HEK293 (cell line): Measurements from ENCODE around the gene TAF11L14.
"Not testable (repeated sequence)": the region's sequence is repeated elsewhere in the genome, so short reads cannot be mapped to it uniquely, and the experiment has no call there.

ENCODE experiments used
- CTCF ChIA-PET: fragments of 350-600 bp; formaldehyde crosslinking; extraction: SDS; loops from one replicate; lab custom pipeline; 2021; ENCODE audit warnings: antibody characterized with exemption; lab: Yijun Ruan, JAX
- POLR2A ChIA-PET: fragments of 300-600 bp; formaldehyde crosslinking; extraction: SDS; loops from one replicate; lab custom pipeline; 2020; ENCODE audit warnings: antibody characterized with exemption, inconsistent platforms; lab: Yijun Ruan, JAX
- H3K27ac ChIP-seq: fragments of 200-500 bp; sonication (Bioruptor generic); 2 replicates; pipeline ENCODE4 v1.5.1; 2014; ENCODE audit warnings: low read depth, low read length, control low read depth, inconsistent platforms; ENCODE audit errors: extremely low read depth
- H3K36me3 ChIP-seq, 2 experiments: fragments of 200-500 bp in 1 of 2; sonication (Bioruptor generic) in 1 of 2; 1 replicate in 1 of 2; 2 replicates in 1 of 2; pipeline ENCODE4 v1.5.1; 2014 to 2017; ENCODE audit warnings: inconsistent platforms in 2 of 2, low read length in 2 of 2; ENCODE audit not compliant: control insufficient read depth in 2 of 2, insufficient read depth in 1 of 2
- H3K4me1 ChIP-seq: fragments of 200-500 bp; sonication (Bioruptor generic); 2 replicates; pipeline ENCODE4 v1.5.1; 2014; ENCODE audit warnings: mild to moderate bottlenecking, low read length, inconsistent platforms; ENCODE audit not compliant: control insufficient read depth, insufficient read depth
- H3K4me3 ChIP-seq: 2 replicates; pipeline ENCODE4 v1.5.1; 2011; ENCODE audit warnings: low read depth, mild to moderate bottlenecking, control low read depth, low read length, moderate library complexity
- H3K9me3 ChIP-seq: fragments of 200-500 bp; sonication (Bioruptor generic); 2 replicates; pipeline ENCODE4 v1.5.1; 2014; ENCODE audit warnings: low read depth, low read length, inconsistent platforms; ENCODE audit not compliant: control insufficient read depth, insufficient read depth
- HOXC10 ChIP-seq: sonication (generic); formaldehyde crosslinking; IDR thresholded peaks from 2 replicates; pipeline ENCODE4 v1.8.1; 2023; ENCODE audit warnings: mild to moderate bottlenecking, missing genetic modification reagents
- IKZF3 ChIP-seq: fragments of 450-650 bp; IDR thresholded peaks from 2 replicates; pipeline ENCODE4 v1.5.0; 2018; ENCODE audit warnings: missing biosample characterization, mild to moderate bottlenecking, missing genetic modification characterization, moderate library complexity
- KLF9 ChIP-seq: fragments of 450-650 bp; formaldehyde crosslinking; IDR thresholded peaks from 2 replicates; pipeline ENCODE4 v1.5.1; 2016; ENCODE audit warnings: missing biosample characterization, missing genetic modification characterization, low read depth
- OVOL3 ChIP-seq: fragments of 450-650 bp; formaldehyde crosslinking; IDR thresholded peaks from 2 replicates; pipeline ENCODE4 v1.5.1; 2016; ENCODE audit warnings: missing biosample characterization, missing genetic modification characterization
- ZBTB7A ChIP-seq: fragments of 450-650 bp; formaldehyde crosslinking; IDR thresholded peaks from 2 replicates; pipeline ENCODE4 v1.5.1; 2016; ENCODE audit warnings: low read depth, missing biosample characterization, missing genetic modification characterization
- ZNF214 ChIP-seq: fragments of 450-650 bp; formaldehyde crosslinking; IDR thresholded peaks from 2 replicates; pipeline ENCODE4 v1.5.1; 2017; ENCODE audit warnings: missing biosample characterization, mild to moderate bottlenecking, missing genetic modification characterization, borderline replicate concordance
- ZNF23 ChIP-seq: fragments of 450-650 bp; formaldehyde crosslinking; IDR thresholded peaks from 2 replicates; pipeline ENCODE4 v1.5.1; 2016; ENCODE audit warnings: missing biosample characterization, missing genetic modification characterization, borderline replicate concordance
- ZNF24 ChIP-seq: fragments of 450-650 bp; formaldehyde crosslinking; IDR thresholded peaks from 2 replicates; pipeline ENCODE4 v1.5.1; 2016; ENCODE audit warnings: missing biosample characterization, missing genetic modification characterization
- ZNF292 ChIP-seq: fragments of 450-650 bp; formaldehyde crosslinking; IDR thresholded peaks from 2 replicates; pipeline ENCODE4 v1.5.1; 2016; ENCODE audit warnings: low read depth, missing biosample characterization, missing genetic modification characterization, borderline replicate concordance
- ZNF423 ChIP-seq: fragments of 450-650 bp; formaldehyde crosslinking; IDR thresholded peaks from 2 replicates; pipeline ENCODE4 v1.5.1; 2016; ENCODE audit warnings: missing biosample characterization, missing genetic modification characterization
- ZNF560 ChIP-seq: fragments of 450-650 bp; formaldehyde crosslinking; IDR thresholded peaks from 2 replicates; pipeline ENCODE4 v1.5.1; 2017; ENCODE audit warnings: missing biosample characterization, missing genetic modification characterization, borderline replicate concordance
- ZNF660 ChIP-seq: fragments of 450-650 bp; IDR thresholded peaks from 2 replicates; pipeline ENCODE4 v1.5.1; 2018; ENCODE audit warnings: missing biosample characterization, mild to moderate bottlenecking, missing genetic modification characterization
- ZNF830 ChIP-seq: fragments of 450-650 bp; IDR thresholded peaks from 2 replicates; pipeline ENCODE4 v1.5.0; 2018; ENCODE audit warnings: missing biosample characterization, missing genetic modification characterization, low read depth, mild to moderate bottlenecking, moderate library complexity
- TF ChIP-seq, protein P1 (sequence below): fragments of 450-650 bp; formaldehyde crosslinking; IDR thresholded peaks from 2 replicates; pipeline ENCODE4 v1.5.1; 2016; ENCODE audit warnings: missing biosample characterization, missing genetic modification characterization
- TF ChIP-seq, protein P2 (sequence below): sonication (generic); formaldehyde crosslinking; IDR thresholded peaks from 2 replicates; pipeline ENCODE4 v1.8.1; 2022; ENCODE audit warnings: mild to moderate bottlenecking, moderate library complexity, missing genetic modification reagents
- TF ChIP-seq, protein P3 (sequence below): fragments of 450-650 bp; formaldehyde crosslinking; IDR thresholded peaks from 2 replicates; pipeline ENCODE4 v1.5.1; 2016; ENCODE audit warnings: missing biosample characterization, missing genetic modification characterization

Gene TAF11L14

DNA sequence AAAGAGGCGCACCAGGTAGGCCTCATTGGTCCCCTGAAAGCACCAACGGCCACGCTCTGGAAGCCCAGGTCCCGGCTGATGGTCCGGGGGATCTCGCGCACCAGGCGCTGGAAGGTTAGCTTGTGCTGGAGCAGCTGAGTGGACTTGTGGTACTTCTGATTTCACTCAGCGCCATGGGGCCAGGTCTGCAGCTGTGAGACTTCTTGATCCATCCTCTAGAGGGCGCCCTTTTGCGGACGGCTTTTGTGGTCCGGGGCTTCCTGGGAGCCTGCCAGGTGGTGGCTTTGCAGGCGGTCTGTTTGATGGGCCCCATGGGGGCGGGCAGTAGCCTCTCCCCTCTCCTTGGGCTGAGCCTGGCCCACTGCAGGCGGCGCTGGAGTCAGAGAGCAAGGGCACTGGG is 13.6 kb upstream of the TAF11L14 start:
- POLR2A ChIA-PET = no interaction called here
- H3K4me1 ChIP-seq = no peaks in the 10 kb centered on the region
- TF ChIP-seq ZNF292 = no peak
- TF ChIP-seq, protein P1, sequence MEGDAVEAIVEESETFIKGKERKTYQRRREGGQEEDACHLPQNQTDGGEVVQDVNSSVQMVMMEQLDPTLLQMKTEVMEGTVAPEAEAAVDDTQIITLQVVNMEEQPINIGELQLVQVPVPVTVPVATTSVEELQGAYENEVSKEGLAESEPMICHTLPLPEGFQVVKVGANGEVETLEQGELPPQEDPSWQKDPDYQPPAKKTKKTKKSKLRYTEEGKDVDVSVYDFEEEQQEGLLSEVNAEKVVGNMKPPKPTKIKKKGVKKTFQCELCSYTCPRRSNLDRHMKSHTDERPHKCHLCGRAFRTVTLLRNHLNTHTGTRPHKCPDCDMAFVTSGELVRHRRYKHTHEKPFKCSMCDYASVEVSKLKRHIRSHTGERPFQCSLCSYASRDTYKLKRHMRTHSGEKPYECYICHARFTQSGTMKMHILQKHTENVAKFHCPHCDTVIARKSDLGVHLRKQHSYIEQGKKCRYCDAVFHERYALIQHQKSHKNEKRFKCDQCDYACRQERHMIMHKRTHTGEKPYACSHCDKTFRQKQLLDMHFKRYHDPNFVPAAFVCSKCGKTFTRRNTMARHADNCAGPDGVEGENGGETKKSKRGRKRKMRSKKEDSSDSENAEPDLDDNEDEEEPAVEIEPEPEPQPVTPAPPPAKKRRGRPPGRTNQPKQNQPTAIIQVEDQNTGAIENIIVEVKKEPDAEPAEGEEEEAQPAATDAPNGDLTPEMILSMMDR (tag by site-specific recombination) = 0 out of 2 replicates have a peak, but pooled peaks have one; percentile 20
- no peak overlapping the region for H3K4me3 ChIP-seq
- H3K9me3 ChIP-seq = no peaks in the 10 kb centered on the region
- no peaks in the 10 kb centered on the region for H3K36me3 ChIP-seq
- H3K27ac ChIP-seq = no peak overlapping the region
- CTCF ChIA-PET = interaction anchor here (0.6 to 0.9 kb wide), 3 partner anchors 12 to 23 kb away, joined by 3 to 4 read pairs (median 3); no protein-coding TSS in a partner anchor

DNA sequence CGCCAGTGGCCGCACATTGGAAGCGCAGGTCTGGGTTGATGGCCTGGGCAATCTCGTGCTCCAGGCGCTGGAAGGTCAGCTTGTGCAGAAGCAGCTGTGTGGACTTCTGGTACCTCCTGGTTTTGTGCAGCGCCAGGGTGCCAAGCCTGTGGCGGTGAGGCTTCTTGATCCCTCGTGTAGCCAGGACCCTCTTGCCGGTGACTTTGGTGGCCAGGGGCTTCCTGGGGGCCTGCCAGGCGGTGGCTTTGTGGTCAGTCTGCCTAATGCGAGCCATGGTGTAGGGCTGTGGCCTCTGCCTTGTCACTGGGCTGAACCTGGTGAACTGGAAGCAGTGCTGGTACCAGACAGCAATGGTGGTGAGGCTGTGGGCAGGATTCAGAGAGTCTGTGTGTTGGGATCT is 8.6 kb upstream of the TAF11L14 start:
- no peak overlapping the region for H3K27ac ChIP-seq
- no peaks in the 10 kb centered on the region for H3K36me3 ChIP-seq
- ChIA-PET CTCF (no interaction called here), POLR2A (no interaction called here)
- TF ChIP-seq KLF9 (no peak), ZNF24 (tag by site-specific recombination) (no peak), ZBTB7A (tag by site-specific recombination) (no peak), ZNF423 (tag by site-specific recombination) (no peak), ZNF830 (tag by site-specific recombination) (no peak), HOXC10 (no peak), ZNF23 (tag by site-specific recombination) (no peak), ZNF560 (tag by site-specific recombination) (no peak), OVOL3 (tag by site-specific recombination) (no peak), ZNF660 (tag by site-specific recombination) (no peak), ZNF214 (tag by site-specific recombination) (no peak), IKZF3 (no peak)
- TF ChIP-seq, protein P2, sequence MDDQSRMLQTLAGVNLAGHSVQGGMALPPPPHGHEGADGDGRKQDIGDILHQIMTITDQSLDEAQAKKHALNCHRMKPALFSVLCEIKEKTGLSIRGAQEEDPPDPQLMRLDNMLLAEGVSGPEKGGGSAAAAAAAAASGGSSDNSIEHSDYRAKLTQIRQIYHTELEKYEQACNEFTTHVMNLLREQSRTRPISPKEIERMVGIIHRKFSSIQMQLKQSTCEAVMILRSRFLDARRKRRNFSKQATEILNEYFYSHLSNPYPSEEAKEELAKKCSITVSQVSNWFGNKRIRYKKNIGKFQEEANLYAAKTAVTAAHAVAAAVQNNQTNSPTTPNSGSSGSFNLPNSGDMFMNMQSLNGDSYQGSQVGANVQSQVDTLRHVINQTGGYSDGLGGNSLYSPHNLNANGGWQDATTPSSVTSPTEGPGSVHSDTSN (CRISPR knock-in tag) = no peak
- TF ChIP-seq, protein P3, sequence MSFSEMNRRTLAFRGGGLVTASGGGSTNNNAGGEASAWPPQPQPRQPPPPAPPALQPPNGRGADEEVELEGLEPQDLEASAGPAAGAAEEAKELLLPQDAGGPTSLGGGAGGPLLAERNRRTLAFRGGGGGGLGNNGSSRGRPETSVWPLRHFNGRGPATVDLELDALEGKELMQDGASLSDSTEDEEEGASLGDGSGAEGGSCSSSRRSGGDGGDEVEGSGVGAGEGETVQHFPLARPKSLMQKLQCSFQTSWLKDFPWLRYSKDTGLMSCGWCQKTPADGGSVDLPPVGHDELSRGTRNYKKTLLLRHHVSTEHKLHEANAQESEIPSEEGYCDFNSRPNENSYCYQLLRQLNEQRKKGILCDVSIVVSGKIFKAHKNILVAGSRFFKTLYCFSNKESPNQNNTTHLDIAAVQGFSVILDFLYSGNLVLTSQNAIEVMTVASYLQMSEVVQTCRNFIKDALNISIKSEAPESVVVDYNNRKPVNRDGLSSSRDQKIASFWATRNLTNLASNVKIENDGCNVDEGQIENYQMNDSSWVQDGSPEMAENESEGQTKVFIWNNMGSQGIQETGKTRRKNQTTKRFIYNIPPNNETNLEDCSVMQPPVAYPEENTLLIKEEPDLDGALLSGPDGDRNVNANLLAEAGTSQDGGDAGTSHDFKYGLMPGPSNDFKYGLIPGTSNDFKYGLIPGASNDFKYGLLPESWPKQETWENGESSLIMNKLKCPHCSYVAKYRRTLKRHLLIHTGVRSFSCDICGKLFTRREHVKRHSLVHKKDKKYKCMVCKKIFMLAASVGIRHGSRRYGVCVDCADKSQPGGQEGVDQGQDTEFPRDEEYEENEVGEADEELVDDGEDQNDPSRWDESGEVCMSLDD (tag by site-specific recombination) = no peak
- no peaks in the 10 kb centered on the region for H3K9me3 ChIP-seq
- H3K4me1 ChIP-seq = no peaks in the 10 kb centered on the region
- H3K4me3 ChIP-seq = no peak overlapping the region

DNA sequence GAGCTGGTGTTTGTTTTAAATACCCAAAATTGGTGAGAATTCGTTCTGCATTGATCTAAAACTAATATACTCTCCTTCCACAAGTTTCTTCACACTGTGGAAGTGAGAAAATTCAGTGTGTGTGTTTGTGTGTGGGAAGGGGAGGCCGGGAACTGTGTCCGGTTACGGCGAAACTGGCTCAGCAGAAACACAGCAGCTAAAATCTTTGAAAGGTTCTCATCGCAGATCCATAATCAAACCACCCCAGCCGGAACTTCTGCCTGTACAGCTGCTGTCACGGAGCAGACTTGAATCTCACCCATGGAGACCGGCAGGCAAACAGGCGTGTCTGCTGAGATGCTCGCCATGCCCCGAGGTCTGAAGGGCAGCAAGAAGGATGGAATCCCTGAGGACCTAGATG is 2.5 kb upstream of the TAF11L14 start, which contains the start of gene TAF11L13:
TSS of gene TAF11L13 (plus strand) at position 301 of the 400 bp plus-strand sequence.
- H3K36me3 ChIP-seq, CTCF ChIA-PET, H3K9me3 ChIP-seq, H3K4me1 ChIP-seq, H3K4me3 ChIP-seq, H3K27ac ChIP-seq, POLR2A ChIA-PET: not testable (repeated sequence)

DNA sequence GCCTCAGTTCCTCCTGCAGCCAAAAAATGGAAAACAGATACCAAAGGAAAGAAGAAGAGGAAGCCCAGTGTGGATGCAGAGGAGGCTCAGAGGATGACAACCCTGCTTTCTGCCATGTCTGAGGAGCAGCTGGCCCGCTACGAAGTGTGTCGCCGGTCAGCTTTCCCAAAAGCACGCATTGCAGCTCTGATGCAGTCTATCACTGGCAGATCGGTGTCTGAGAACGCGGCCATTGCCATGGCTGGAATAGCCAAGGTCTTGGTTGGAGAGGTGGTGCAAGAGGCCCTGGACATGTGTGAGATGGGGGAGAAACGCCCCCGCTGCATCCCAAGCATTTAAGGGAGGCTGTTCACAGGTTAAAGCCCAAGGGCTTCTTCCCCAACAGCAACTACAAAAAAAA is 15.0 kb downstream of the TAF11L14 start:
- H3K4me1 ChIP-seq, H3K9me3 ChIP-seq, H3K27ac ChIP-seq, H3K36me3 ChIP-seq, POLR2A ChIA-PET, H3K4me3 ChIP-seq: not testable (repeated sequence)
- CTCF ChIA-PET = interaction anchor here (0.6 kb wide), 1 partner anchor 433 kb away, joined by 5 read pairs; no protein-coding TSS in a partner anchor

DNA sequence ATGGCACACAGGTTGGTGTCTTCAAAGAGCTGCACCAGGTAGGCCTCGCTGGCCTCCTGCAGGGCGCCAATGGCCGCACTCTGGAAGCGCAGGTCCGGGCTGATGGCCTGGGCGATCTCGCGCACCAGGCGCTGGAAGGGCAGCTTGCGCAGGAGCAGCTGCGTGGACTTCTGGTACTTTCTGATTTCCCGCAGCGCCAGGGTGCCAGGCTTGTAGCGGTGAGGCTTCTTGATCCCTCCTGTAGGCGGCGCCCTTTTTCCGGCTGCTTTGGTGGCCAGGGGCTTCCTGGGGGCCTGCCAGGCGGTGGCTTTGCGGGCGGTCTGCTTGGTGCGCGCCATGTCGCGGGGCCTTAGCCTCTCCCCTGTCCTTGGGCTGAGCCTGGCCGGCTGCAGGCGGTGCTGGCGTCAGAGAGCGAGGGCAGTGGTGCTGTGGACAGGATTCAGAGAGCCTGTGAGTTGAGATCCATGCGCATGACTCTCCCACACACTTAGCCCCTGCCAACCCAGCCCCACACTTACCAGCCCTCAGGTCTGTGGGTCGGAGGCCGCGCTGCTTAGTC is 21.0 kb downstream of the TAF11L14 start:
- POLR2A ChIA-PET, H3K9me3 ChIP-seq, H3K4me1 ChIP-seq, H3K27ac ChIP-seq, H3K4me3 ChIP-seq, H3K36me3 ChIP-seq, CTCF ChIA-PET: not testable (repeated sequence)
